HG03280 (cell line): ENCODE measurements around the gene CX3CR1.

Experiments
- ATAC-seq: cut with Tn5 transposase; IDR thresholded peaks from one replicate; pipeline ENCODE4 v1.9.1; 2021; ENCODE audit warnings: mild to moderate bottlenecking, moderate library complexity; ENCODE audit not compliant: unreplicated experiment

CX3CR1 gene

DNA sequence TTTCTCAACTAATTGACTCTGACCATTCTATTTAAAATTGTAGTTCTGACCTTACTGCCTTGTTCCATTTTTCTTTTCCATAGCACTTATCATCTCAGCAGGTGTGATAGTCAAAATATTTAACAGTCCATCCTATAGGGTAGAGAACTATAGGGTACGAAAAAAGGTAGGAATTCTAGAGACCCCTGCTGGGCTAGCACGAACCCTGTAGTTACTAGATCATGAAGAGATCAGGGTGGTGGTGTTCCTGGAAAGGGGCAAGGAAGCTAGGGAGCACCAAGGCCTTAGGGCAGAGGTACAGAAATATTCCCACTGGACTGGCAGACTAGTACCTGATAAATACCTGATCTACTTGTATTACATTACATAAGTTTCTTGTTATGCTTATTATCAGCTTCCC, 55.5 kb downstream of the CX3CR1 start:
- no peak for ATAC-seq

DNA sequence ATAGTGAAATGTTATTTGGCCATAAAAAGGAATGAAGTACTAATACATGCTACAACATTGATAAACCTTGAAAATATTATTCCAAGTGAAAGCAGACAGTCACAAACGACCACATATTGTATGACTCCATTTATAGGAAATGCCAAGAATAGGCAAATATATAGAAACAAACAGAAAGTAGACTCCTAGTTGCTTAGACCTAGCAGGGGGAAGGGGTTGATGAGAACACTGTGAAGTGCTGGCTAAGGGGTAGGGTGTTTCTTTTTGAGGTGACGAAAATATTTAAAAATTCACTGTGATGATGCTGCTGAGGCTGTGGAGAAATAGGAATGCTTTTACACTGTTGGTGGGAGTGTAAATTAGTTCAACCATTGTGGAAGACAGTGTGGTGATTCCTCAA, 56.9 kb downstream of the CX3CR1 start:
- no peak for ATAC-seq

- no peak for ATAC-seq
These were observed 57.4 kb downstream of the CX3CR1 start for GRCh38 chr3:39222462-39222861.

GRCh38 chr3:39221141-39221530, 58.7 kb downstream of the CX3CR1 start:
- no peak for ATAC-seq

DNA sequence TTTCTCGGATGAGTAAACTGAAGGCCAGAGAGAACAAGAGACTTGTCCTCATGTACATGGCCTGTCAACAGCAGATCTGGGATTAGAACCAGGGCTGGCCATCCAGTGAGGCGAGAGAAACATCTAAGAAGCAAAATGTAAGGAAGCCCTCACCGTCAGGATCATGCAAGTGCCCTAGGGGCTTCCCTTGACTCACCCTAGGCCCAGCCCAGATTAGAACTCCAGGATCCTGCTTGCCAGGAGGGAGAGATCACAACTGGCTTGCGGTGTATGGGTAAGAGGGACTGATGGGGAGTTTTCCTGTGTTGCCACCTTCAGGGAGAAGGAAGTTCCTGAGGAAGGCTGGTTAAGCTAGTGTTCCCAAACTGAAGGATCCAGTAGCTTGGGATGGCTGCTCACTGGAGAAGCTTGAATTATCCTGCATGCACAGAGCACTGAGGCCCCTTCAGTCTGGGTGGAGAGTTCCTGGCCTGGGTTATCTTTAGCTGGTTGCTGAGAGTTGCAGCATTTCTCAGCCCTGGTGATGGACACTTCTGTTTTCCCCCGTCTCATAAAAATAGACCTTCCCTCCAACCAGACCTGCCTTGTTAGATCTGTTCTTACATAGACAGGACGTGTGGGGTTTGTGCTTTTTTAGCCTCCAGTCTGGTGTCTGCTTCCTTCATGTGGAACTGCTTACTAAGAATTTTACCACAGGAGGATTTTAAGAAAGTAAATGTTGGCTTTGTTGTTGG, 59.3 kb downstream of the CX3CR1 start:
- ATAC-seq: no peak

- no peak for ATAC-seq
These were observed 60.1 kb downstream of the CX3CR1 start for GRCh38 chr3:39219702-39220101.

DNA sequence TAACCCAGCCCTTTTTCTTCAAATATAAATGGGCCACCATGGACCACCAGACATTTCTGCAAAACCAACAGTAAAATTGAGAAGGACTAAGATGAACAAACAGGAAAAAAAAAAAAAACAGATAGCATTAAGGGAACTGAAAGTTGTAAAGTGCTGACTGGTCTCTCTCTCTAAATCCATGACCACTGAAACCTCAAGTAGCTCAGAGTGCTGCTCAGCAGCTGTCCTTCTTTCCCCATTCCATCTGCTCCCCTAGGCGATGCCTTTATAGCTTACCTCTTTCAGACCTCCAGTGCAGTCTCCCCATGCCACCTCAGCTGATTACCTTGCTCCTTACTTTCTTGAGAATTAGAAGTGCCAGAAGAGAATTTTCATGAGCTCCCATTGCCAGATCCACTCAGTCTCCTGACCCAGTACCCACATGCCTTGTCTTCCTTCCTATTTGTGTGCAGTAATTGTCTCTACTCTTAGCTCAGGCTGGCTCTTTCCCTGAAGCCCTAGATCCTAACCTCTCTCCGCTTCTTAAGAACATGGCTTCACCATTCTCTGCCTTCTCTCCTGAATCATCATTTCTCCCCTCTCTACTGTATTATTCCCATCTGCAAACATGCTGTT, 63.6 kb downstream of the CX3CR1 start:
- ATAC-seq: peak; percentile 97

GRCh38 chr3:39213613-39214012, 66.2 kb downstream of the CX3CR1 start:
- ATAC-seq: no peak
